Psoas muscle (tissue), 8 donors: ENCODE measurements around the gene OR51G1. TPM values are rescaled to one million over a fixed set of nuclear protein-coding genes. Genes with fewer than 3 reads are reported as not detected.

Source experiments
- ATAC-seq, 4 donors: fragments of 200-7000 bp; cut with Tn5 transposase; one replicate each; pipeline ENCODE4 v1.9.1; 2020; ENCODE audit warnings: moderate library complexity in 3 of 4, mild to moderate bottlenecking in 2 of 4
- DNase-seq, 2 donors: peaks; one replicate each; pipeline ENCODE4 v3.0.0-alpha.2; 2020
- H3K27ac ChIP-seq: fragments of 200-600 bp; one replicate; pipeline ENCODE4 v1.8.0; 2022
- H3K27me3 ChIP-seq, 3 donors: fragments of 200-600 bp in 1 of 3; one replicate each; pipeline versions ENCODE4 v1.6.1 to v1.8.0; 2013 to 2022; ENCODE audit warnings: low read length in 2 of 3, mild to moderate bottlenecking in 2 of 3, moderate library complexity in 1 of 3; ENCODE audit not compliant: insufficient read depth in 3 of 3
- H3K36me3 ChIP-seq, 2 donors: fragments of 200-600 bp in 1 of 2; one replicate each; pipeline versions ENCODE4 v1.6.1 to v1.8.0; 2013 to 2022; ENCODE audit warnings: low read depth in 1 of 2, mild to moderate bottlenecking in 1 of 2, moderate library complexity in 1 of 2; ENCODE audit not compliant: insufficient read depth in 1 of 2
- H3K4me1 ChIP-seq: fragments of 200-600 bp; one replicate; pipeline ENCODE4 v1.8.0; 2022
- H3K4me3 ChIP-seq: fragments of 200-600 bp; one replicate; pipeline ENCODE4 v1.8.0; 2022; ENCODE audit warnings: mild to moderate bottlenecking
- H3K9me3 ChIP-seq: fragments of 200-600 bp; one replicate; pipeline ENCODE4 v1.8.0; 2022
- WGBS, 3 donors: extraction: QIAGEN DNeasy Blood & Tissue Kit; methylation state at CpG; one replicate each; pipeline versions ENCODE4 v1.1.6 to v1.1.7; 2013; 5-methylcytosine and 5-hydroxymethylcytosine counted together
- intact Hi-C, 2 donors: fragments of 100-400 bp; cut with DNase I; formaldehyde crosslinking; loops; one replicate each; pipeline versions ENCODE4 v1.11.0 to v1.14.2; 2022
- polyA plus RNA-seq, 3 donors: library from polyadenylated mRNA; stranded (reverse); fragments of 200-250 nt; gene quantifications; one replicate each; pipeline ENCODE4 v1.2.3, GENCODE V29; 2013
- total RNA-seq, 4 donors: library from RNA; stranded (reverse); fragmentation: NEBNext Ultra II Directional in 2 of 4; extraction: Animal tissue kit (Norgen Biotek cat#: 25700) in 2 of 4; gene quantifications; one replicate each; pipeline versions ENCODE4 v1.2.1 to v1.2.4, GENCODE V29; 2021 to 2023
- TF ChIP-seq, protein P1 (sequence below): fragments of 200-600 bp; IDR thresholded peaks from one replicate; pipeline ENCODE4 v1.8.0; 2022; ENCODE audit warnings: antibody characterized with exemption
- donor health status: healthy with polysubstance abuse.
- donor health status: DM: no; HTN: no; CAD: no; lungs with moderate emphysema.
- donor health status: Bipolar disorder and iron deficiency.
- donor health status: healthy.
- donor health status: DM: yes; HTN: yes; CAD: no.
- donor health status: DM: no; HTN: no; CAD: no.
- donor health status: DM: no; HTN: no; CAD: no.
- donor health status: DM: yes; HTN: yes; CAD: no.

OR51G1 gene
- total and polyA plus RNA-seq, 7 donors, result not detected

DNA sequence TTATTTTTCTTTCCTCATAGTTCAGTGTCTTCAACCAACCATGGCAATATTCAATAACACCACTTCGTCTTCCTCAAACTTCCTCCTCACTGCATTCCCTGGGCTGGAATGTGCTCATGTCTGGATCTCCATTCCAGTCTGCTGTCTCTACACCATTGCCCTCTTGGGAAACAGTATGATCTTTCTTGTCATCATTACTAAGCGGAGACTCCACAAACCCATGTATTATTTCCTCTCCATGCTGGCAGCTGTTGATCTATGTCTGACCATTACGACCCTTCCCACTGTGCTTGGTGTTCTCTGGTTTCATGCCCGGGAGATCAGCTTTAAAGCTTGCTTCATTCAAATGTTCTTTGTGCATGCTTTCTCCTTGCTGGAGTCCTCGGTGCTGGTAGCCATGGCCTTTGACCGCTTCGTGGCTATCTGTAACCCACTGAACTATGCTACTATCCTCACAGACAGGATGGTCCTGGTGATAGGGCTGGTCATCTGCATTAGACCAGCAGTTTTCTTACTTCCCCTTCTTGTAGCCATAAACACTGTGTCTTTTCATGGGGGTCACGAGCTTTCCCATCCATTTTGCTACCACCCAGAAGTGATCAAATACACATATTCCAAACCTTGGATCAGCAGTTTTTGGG lies 42.2 kb downstream of the OR51G1 start, which contains the start of gene OR51T1:
TSS of gene OR51T1 (plus strand) at position 41 of the 641 bp plus-strand sequence. CDS start at position 41, 0 bp downstream.
- ATAC-seq, result no peak
- 26 to 34% (median 32%) methylated on average over 8 of the region's 8 CpGs for WGBS, 3 donors
- DNase-seq, result no peak
- TF ChIP-seq, protein P1, sequence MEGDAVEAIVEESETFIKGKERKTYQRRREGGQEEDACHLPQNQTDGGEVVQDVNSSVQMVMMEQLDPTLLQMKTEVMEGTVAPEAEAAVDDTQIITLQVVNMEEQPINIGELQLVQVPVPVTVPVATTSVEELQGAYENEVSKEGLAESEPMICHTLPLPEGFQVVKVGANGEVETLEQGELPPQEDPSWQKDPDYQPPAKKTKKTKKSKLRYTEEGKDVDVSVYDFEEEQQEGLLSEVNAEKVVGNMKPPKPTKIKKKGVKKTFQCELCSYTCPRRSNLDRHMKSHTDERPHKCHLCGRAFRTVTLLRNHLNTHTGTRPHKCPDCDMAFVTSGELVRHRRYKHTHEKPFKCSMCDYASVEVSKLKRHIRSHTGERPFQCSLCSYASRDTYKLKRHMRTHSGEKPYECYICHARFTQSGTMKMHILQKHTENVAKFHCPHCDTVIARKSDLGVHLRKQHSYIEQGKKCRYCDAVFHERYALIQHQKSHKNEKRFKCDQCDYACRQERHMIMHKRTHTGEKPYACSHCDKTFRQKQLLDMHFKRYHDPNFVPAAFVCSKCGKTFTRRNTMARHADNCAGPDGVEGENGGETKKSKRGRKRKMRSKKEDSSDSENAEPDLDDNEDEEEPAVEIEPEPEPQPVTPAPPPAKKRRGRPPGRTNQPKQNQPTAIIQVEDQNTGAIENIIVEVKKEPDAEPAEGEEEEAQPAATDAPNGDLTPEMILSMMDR, result no peak
- Histone ChIP-seq H3K27me3 (no peaks in the 10 kb centered on the region), H3K4me1 (no peaks in the 10 kb centered on the region), H3K27ac (no peak within 1 kb of the TSS), H3K4me3 (no peak within 1 kb of the TSS), H3K9me3 (no peaks in the 10 kb centered on the region), H3K36me3 (no peaks in the 10 kb centered on the region)
- intact Hi-C loops, result no loop called here

DNA sequence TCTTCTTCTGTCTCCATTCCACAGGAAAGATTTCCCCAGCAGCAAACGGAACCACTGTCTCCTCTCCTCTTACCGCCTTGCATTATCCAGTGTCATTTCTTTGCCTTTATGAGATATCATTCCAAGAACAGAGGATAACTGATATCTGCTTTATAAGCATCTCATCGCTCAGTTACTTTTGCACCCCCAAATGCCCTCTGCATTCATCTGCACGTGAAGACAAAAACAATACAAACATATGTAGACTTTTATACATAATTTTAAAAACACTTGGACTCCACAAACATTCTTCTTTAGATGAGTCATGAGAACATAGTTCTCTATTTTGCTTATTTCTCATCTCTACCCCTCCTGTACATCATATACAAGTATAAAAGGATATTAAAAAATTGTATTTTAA lies 43.0 kb downstream of the OR51G1 start:
- intact Hi-C loops, result no loop called here

More for the DNA sequence above, 43.0 kb downstream of the OR51G1 start:
- no peaks in the 10 kb centered on the region for H3K36me3 ChIP-seq
- TF ChIP-seq, protein P1, result no peak
- DNase-seq, result no peak
- no peaks in the 10 kb centered on the region for H3K4me1 ChIP-seq
- WGBS, 3 donors, result 72% methylated on average over 4 of the region's 4 CpGs
- H3K4me3 ChIP-seq, result no peak overlapping the region
- H3K27me3 ChIP-seq, result no peaks in the 10 kb centered on the region
- no peak for ATAC-seq
- no peak overlapping the region for H3K27ac ChIP-seq
- no peaks in the 10 kb centered on the region for H3K9me3 ChIP-seq

Other genes starting within 250 kb of the OR51G1 start
- gene OR51E2, start 226.5 kb downstream of the OR51G1 start, total RNA-seq, result under 1 TPM in 3 of 4 donors, not detected in 1; 0.10 to 0.19 (median 0.19) TPM
- gene OR51E2, start 226.5 kb downstream of the OR51G1 start, polyA plus RNA-seq, result under 1 TPM in 2 of 3 donors, not detected in 1; 0.21 to 0.23 TPM
- not detected for gene MMP26, start 219.6 kb downstream of the OR51G1 start, total RNA-seq
- not detected for gene MMP26, start 219.6 kb downstream of the OR51G1 start, polyA plus RNA-seq
- gene OR51F1, start 154.4 kb downstream of the OR51G1 start, total RNA-seq, result not detected
- gene OR51F1, start 154.4 kb downstream of the OR51G1 start, polyA plus RNA-seq, result not detected
- gene OR52R1, start 120.0 kb downstream of the OR51G1 start, total RNA-seq, result not detected
- gene OR52R1, start 120.0 kb downstream of the OR51G1 start, polyA plus RNA-seq, result not detected
- not detected for gene OR51F2, start 103.0 kb downstream of the OR51G1 start, total RNA-seq
- not detected for gene OR51F2, start 103.0 kb downstream of the OR51G1 start, polyA plus RNA-seq
- gene OR51S1, start 75.1 kb downstream of the OR51G1 start, total RNA-seq, result not detected
- not detected for gene OR51S1, start 75.1 kb downstream of the OR51G1 start, polyA plus RNA-seq
- gene OR51T1, start 42.4 kb downstream of the OR51G1 start, total RNA-seq, result not detected
- not detected for gene OR51T1, start 42.4 kb downstream of the OR51G1 start, polyA plus RNA-seq
- not detected for gene OR51A7, start 20.6 kb downstream of the OR51G1 start, total RNA-seq
- gene OR51A7, start 20.6 kb downstream of the OR51G1 start, polyA plus RNA-seq, result not detected
- gene OR51G2, start 5.0 kb downstream of the OR51G1 start, total RNA-seq, result not detected
- gene OR51G2, start 5.0 kb downstream of the OR51G1 start, polyA plus RNA-seq, result not detected
- gene OR51A4, start 23.3 kb upstream of the OR51G1 start, total RNA-seq, result not detected
- gene OR51A4, start 23.3 kb upstream of the OR51G1 start, polyA plus RNA-seq, result not detected
- not detected for gene OR51A2, start 31.4 kb upstream of the OR51G1 start, total RNA-seq
- gene OR51A2, start 31.4 kb upstream of the OR51G1 start, polyA plus RNA-seq, result not detected
- not detected for gene OR51L1, start 70.5 kb upstream of the OR51G1 start, total RNA-seq
- gene OR51L1, start 70.5 kb upstream of the OR51G1 start, polyA plus RNA-seq, result not detected
- gene OR52J3, start 122.2 kb upstream of the OR51G1 start, total RNA-seq, result not detected
- not detected for gene OR52J3, start 122.2 kb upstream of the OR51G1 start, polyA plus RNA-seq
- not detected for gene OR52E2, start 135.3 kb upstream of the OR51G1 start, total RNA-seq
- gene OR52E2, start 135.3 kb upstream of the OR51G1 start, polyA plus RNA-seq, result not detected
- gene OR52E1, start 145.2 kb upstream of the OR51G1 start, total RNA-seq, result not detected
- not detected for gene OR52E1, start 145.2 kb upstream of the OR51G1 start, polyA plus RNA-seq
- not detected for gene OR52A5, start 214.0 kb upstream of the OR51G1 start, total RNA-seq
- not detected for gene OR52A5, start 214.0 kb upstream of the OR51G1 start, polyA plus RNA-seq
- gene OR52A1, start 230.4 kb upstream of the OR51G1 start, total RNA-seq, result not detected
- gene OR52A1, start 230.4 kb upstream of the OR51G1 start, polyA plus RNA-seq, result not detected